ENCODE results near the gene SPOUT1.
"Not testable (repeated sequence)": the region's sequence is repeated elsewhere in the genome, so short reads cannot be mapped to it uniquely, and the experiment has no call there.

SPOUT1 gene

GRCh38 chr9:128845186-128845931 lies 15.8 kb upstream of the SPOUT1 start:
- Histone ChIP-seq H3K27me3 (ENCODE audit: insufficient read depth, low read length, poor library complexity, severe bottlenecking) (no peaks in the 10 kb centered on the region), H3K36me3 (ENCODE audit: insufficient read depth, low read length) (no peaks in the 10 kb centered on the region), H3K9me3 (ENCODE audit: insufficient read depth, low read depth, low read length) (no peaks in the 10 kb centered on the region), H3K4me2 (ENCODE audit: low read depth, low read length, poor library complexity, severe bottlenecking) (no peak overlapping the region), H3K9ac (ENCODE audit: low read depth, low read length, poor library complexity, severe bottlenecking) (no peak overlapping the region), H3K4me1 (ENCODE audit: insufficient read depth, low read length, poor library complexity, severe bottlenecking) (no peaks in the 10 kb centered on the region), H4K20me1 (ENCODE audit: insufficient read depth, low read length, poor library complexity, severe bottlenecking) (no peaks in the 10 kb centered on the region), H3K9me2 (replicated peaks; ENCODE audit: low read depth, low read length) (no peaks in the 10 kb centered on the region), H3K79me2 (ENCODE audit: insufficient read depth, low read length) (no peaks in the 10 kb centered on the region), H3F3A (ENCODE audit: low read depth) (no peaks in the 10 kb centered on the region), H2AFZ (ENCODE audit: low read length) (no peak overlapping the region), H3K4me3 (ENCODE audit: low read length, poor library complexity, severe bottlenecking) (no peak overlapping the region)
- TF ChIP-seq EZH2phosphoT487 (IDR thresholded peaks at IDR 0.05; ENCODE audit: borderline replicate concordance), result no peak
- TF ChIP-seq, protein P1, sequence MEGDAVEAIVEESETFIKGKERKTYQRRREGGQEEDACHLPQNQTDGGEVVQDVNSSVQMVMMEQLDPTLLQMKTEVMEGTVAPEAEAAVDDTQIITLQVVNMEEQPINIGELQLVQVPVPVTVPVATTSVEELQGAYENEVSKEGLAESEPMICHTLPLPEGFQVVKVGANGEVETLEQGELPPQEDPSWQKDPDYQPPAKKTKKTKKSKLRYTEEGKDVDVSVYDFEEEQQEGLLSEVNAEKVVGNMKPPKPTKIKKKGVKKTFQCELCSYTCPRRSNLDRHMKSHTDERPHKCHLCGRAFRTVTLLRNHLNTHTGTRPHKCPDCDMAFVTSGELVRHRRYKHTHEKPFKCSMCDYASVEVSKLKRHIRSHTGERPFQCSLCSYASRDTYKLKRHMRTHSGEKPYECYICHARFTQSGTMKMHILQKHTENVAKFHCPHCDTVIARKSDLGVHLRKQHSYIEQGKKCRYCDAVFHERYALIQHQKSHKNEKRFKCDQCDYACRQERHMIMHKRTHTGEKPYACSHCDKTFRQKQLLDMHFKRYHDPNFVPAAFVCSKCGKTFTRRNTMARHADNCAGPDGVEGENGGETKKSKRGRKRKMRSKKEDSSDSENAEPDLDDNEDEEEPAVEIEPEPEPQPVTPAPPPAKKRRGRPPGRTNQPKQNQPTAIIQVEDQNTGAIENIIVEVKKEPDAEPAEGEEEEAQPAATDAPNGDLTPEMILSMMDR (conservative IDR thresholded peaks at IDR 0.05; ENCODE audit: low read length), result no peak

- not testable (repeated sequence) for H2AFZ ChIP-seq (ENCODE audit: low read length); H3F3A ChIP-seq (ENCODE audit: low read depth); H3K36me3 ChIP-seq (ENCODE audit: insufficient read depth, low read length); H3K4me3 ChIP-seq (ENCODE audit: low read length, poor library complexity, severe bottlenecking); H3K4me2 ChIP-seq (ENCODE audit: low read depth, low read length, poor library complexity, severe bottlenecking); H4K20me1 ChIP-seq (ENCODE audit: insufficient read depth, low read length, poor library complexity, severe bottlenecking); H3K27me3 ChIP-seq (ENCODE audit: insufficient read depth, low read length, poor library complexity, severe bottlenecking); H3K9me2 ChIP-seq (replicated peaks; ENCODE audit: low read depth, low read length); H3K4me1 ChIP-seq (ENCODE audit: insufficient read depth, low read length, poor library complexity, severe bottlenecking); H3K9ac ChIP-seq (ENCODE audit: low read depth, low read length, poor library complexity, severe bottlenecking); H3K9me3 ChIP-seq (ENCODE audit: insufficient read depth, low read depth, low read length); H3K79me2 ChIP-seq (ENCODE audit: insufficient read depth, low read length)
Observed at GRCh38 chr9:128843171-128843570, 13.6 kb upstream of the SPOUT1 start.

GRCh38 chr9:128841694-128842492 lies 12.3 kb upstream of the SPOUT1 start:
- Histone ChIP-seq H4K20me1 (ENCODE audit: insufficient read depth, low read length, poor library complexity, severe bottlenecking) (no peaks in the 10 kb centered on the region), H3K4me3 (ENCODE audit: low read length, poor library complexity, severe bottlenecking) (no peak overlapping the region), H2AFZ (ENCODE audit: low read length) (no peak overlapping the region), H3K9ac (ENCODE audit: low read depth, low read length, poor library complexity, severe bottlenecking) (no peak overlapping the region), H3K36me3 (ENCODE audit: insufficient read depth, low read length) (no peaks in the 10 kb centered on the region), H3K79me2 (ENCODE audit: insufficient read depth, low read length) (no peaks in the 10 kb centered on the region), H3K9me2 (replicated peaks; ENCODE audit: low read depth, low read length) (no peaks in the 10 kb centered on the region), H3K4me1 (ENCODE audit: insufficient read depth, low read length, poor library complexity, severe bottlenecking) (no peaks in the 10 kb centered on the region), H3F3A (ENCODE audit: low read depth) (no peaks in the 10 kb centered on the region), H3K9me3 (ENCODE audit: insufficient read depth, low read depth, low read length) (no peaks in the 10 kb centered on the region), H3K27me3 (ENCODE audit: insufficient read depth, low read length, poor library complexity, severe bottlenecking) (no peaks in the 10 kb centered on the region), H3K4me2 (ENCODE audit: low read depth, low read length, poor library complexity, severe bottlenecking) (no peak overlapping the region)
- no peak for TF ChIP-seq EZH2phosphoT487 (IDR thresholded peaks at IDR 0.05; ENCODE audit: borderline replicate concordance)
- TF ChIP-seq, protein P1 (conservative IDR thresholded peaks at IDR 0.05; ENCODE audit: low read length), result no peak
